Nephron (organoid): ENCODE data around the gene GAS7.
A peak's percentile ranks its signal among the peaks of the same experiment; 100 is the strongest.
"Not testable (repeated sequence)": the region's sequence is repeated elsewhere in the genome, so short reads cannot be mapped to it uniquely, and the experiment has no call there.

ENCODE experiments used
- H3K27ac Mint-ChIP-seq, 3 experiments: 2 replicates each; pipeline ENCODE4 v1.8.0; 2020; ENCODE audit warnings: mixed read lengths in 3 of 3, mild to moderate bottlenecking in 2 of 3, moderate library complexity in 1 of 3
- H3K27me3 Mint-ChIP-seq: 2 replicates; pipeline ENCODE4 v1.8.0; 2021; ENCODE audit warnings: low read depth, mild to moderate bottlenecking, moderate library complexity, mixed read lengths
- H3K36me3 Mint-ChIP-seq: 2 replicates; pipeline ENCODE4 v1.8.0; 2020; ENCODE audit warnings: low read depth, mixed read lengths
- H3K4me1 Mint-ChIP-seq: 2 replicates; pipeline ENCODE4 v1.8.0; 2020; ENCODE audit warnings: mixed read lengths
- H3K4me3 Mint-ChIP-seq, 3 experiments: 2 replicates each; pipeline ENCODE4 v1.8.0; 2020; ENCODE audit warnings: mild to moderate bottlenecking in 3 of 3, mixed read lengths in 3 of 3, moderate library complexity in 2 of 3
- H3K9me3 Mint-ChIP-seq: 2 replicates; pipeline ENCODE4 v1.8.0; 2020; ENCODE audit warnings: mixed read lengths
- CTCF ChIP-seq, 3 experiments: fragments of 200-600 bp; sonication (generic); IDR thresholded peaks; one replicate each; pipeline ENCODE4 v1.5.0; 2021; ENCODE audit warnings: antibody characterized with exemption in 3 of 3; ENCODE audit not compliant: unreplicated experiment in 3 of 3

Gene GAS7

GRCh38 chr17:10003705-10004104 lies 194.7 kb downstream of the GAS7 start:
- Mint-ChIP-seq H3K36me3 (no peaks in the 10 kb centered on the region), H3K27ac (no peak overlapping the region), H3K4me1 (peaks cover 8% of the 10 kb centered on the region), H3K4me3 (no peak overlapping the region), H3K9me3 (no peaks in the 10 kb centered on the region), H3K27me3 (no peaks in the 10 kb centered on the region)
- TF ChIP-seq CTCF (IDR thresholded peaks at IDR 0.05; ENCODE audit: unreplicated experiment in 3 of 3): no peak

GRCh38 chr17:10002567-10003360 lies 195.6 kb downstream of the GAS7 start:
- H3K4me1 Mint-ChIP-seq, H3K9me3 Mint-ChIP-seq, H3K27me3 Mint-ChIP-seq, H3K4me3 Mint-ChIP-seq, H3K27ac Mint-ChIP-seq, H3K36me3 Mint-ChIP-seq: not testable (repeated sequence)

- TF ChIP-seq CTCF (IDR thresholded peaks at IDR 0.05; ENCODE audit: unreplicated experiment in 3 of 3): no peak
- peak overlapping the region in 1 of 3 experiments; percentile 20 for H3K27ac Mint-ChIP-seq
- peaks cover 8% of the 10 kb centered on the region for H3K4me1 Mint-ChIP-seq
- no peaks in the 10 kb centered on the region for H3K36me3 Mint-ChIP-seq
- H3K4me3 Mint-ChIP-seq: no peak overlapping the region
- H3K27me3 Mint-ChIP-seq: peaks cover 4% of the 10 kb centered on the region
- H3K9me3 Mint-ChIP-seq: no peaks in the 10 kb centered on the region
Measured at GRCh38 chr17:10001306-10001873, 197.0 kb downstream of the GAS7 start.

- H3K27me3 Mint-ChIP-seq: peaks cover 4% of the 10 kb centered on the region
- no peaks in the 10 kb centered on the region for H3K36me3 Mint-ChIP-seq
Measured at GRCh38 chr17:9999919-10000695, 198.3 kb downstream of the GAS7 start.

GRCh38 chr17:9998060-9998459 lies 200.3 kb downstream of the GAS7 start:
- Mint-ChIP-seq H3K4me3 (no peak overlapping the region), H3K4me1 (peaks cover 8% of the 10 kb centered on the region), H3K36me3 (no peaks in the 10 kb centered on the region), H3K27ac (no peak overlapping the region), H3K27me3 (peaks cover 4% of the 10 kb centered on the region), H3K9me3 (no peaks in the 10 kb centered on the region)
- no peak for TF ChIP-seq CTCF (IDR thresholded peaks at IDR 0.05; ENCODE audit: unreplicated experiment in 3 of 3)

More at GRCh38 chr17:9999919-10000695, 198.3 kb downstream of the GAS7 start:
- H3K4me1 Mint-ChIP-seq: peaks cover 8% of the 10 kb centered on the region
- TF ChIP-seq CTCF (IDR thresholded peaks at IDR 0.05; ENCODE audit: unreplicated experiment in 3 of 3): no peak
- H3K9me3 Mint-ChIP-seq: no peaks in the 10 kb centered on the region
- no peak overlapping the region for H3K27ac Mint-ChIP-seq
- H3K4me3 Mint-ChIP-seq: no peak overlapping the region

- H3K27ac Mint-ChIP-seq: no peak overlapping the region
- no peaks in the 10 kb centered on the region for H3K36me3 Mint-ChIP-seq
- TF ChIP-seq CTCF (IDR thresholded peaks at IDR 0.05; ENCODE audit: unreplicated experiment in 3 of 3): no peak
- no peaks in the 10 kb centered on the region for H3K4me1 Mint-ChIP-seq
- H3K9me3 Mint-ChIP-seq: peaks cover 6% of the 10 kb centered on the region
- H3K4me3 Mint-ChIP-seq: no peak overlapping the region
- peaks cover 8% of the 10 kb centered on the region for H3K27me3 Mint-ChIP-seq
Measured at GRCh38 chr17:9994761-9995160, 203.6 kb downstream of the GAS7 start.
